NCI-H524 treated with DMSO at 0.1 percent for 48 hours (cell line): Measurements from ENCODE around the gene MYO5B.

Experiments used
- DNase-seq: peaks from one replicate; lab custom pipeline; 2025; lab: John Stamatoyannopoulos, UW

The MYO5B gene

GRCh38 chr18:50188652-50189051, 6.3 kb downstream of the MYO5B start:
- no peak for DNase-seq

- DNase-seq, result no peak
Measured at GRCh38 chr18:50187659-50188058, 7.3 kb downstream of the MYO5B start.

GRCh38 chr18:50186385-50186784, 8.6 kb downstream of the MYO5B start:
- no peak for DNase-seq

GRCh38 chr18:50183556-50183955, 11.4 kb downstream of the MYO5B start:
- no peak for DNase-seq

- no peak for DNase-seq
Measured at GRCh38 chr18:50182511-50182910, 12.4 kb downstream of the MYO5B start.

- DNase-seq, result no peak
Measured at GRCh38 chr18:50181590-50181989, 13.4 kb downstream of the MYO5B start.

- no peak for DNase-seq
Measured at GRCh38 chr18:50179465-50179864, 15.5 kb downstream of the MYO5B start.

GRCh38 chr18:50177294-50177992, 17.5 kb downstream of the MYO5B start:
- no peak for DNase-seq

GRCh38 chr18:50172367-50172766, 22.6 kb downstream of the MYO5B start:
- DNase-seq, result no peak

- no peak for DNase-seq
Measured at GRCh38 chr18:50171406-50171805, 23.5 kb downstream of the MYO5B start.

GRCh38 chr18:50170004-50170403, 24.9 kb downstream of the MYO5B start:
- DNase-seq, result no peak

- no peak for DNase-seq
Measured at GRCh38 chr18:50169149-50169548, 25.8 kb downstream of the MYO5B start.

GRCh38 chr18:50167966-50168365, 27.0 kb downstream of the MYO5B start:
- DNase-seq, result no peak

GRCh38 chr18:50166901-50167300, 28.0 kb downstream of the MYO5B start:
- no peak for DNase-seq

- DNase-seq, result no peak
Measured at GRCh38 chr18:50163505-50163904, 31.4 kb downstream of the MYO5B start.

GRCh38 chr18:50162486-50163304, 32.3 kb downstream of the MYO5B start:
- no peak for DNase-seq

- DNase-seq, result no peak
Measured at GRCh38 chr18:50161597-50162205, 33.2 kb downstream of the MYO5B start.

- no peak for DNase-seq
Measured at GRCh38 chr18:50159654-50160046, 35.3 kb downstream of the MYO5B start.

GRCh38 chr18:50158866-50159653, 35.9 kb downstream of the MYO5B start:
- no peak for DNase-seq

GRCh38 chr18:50155406-50155805, 39.5 kb downstream of the MYO5B start:
- DNase-seq, result no peak

GRCh38 chr18:50154420-50154819, 40.5 kb downstream of the MYO5B start:
- no peak for DNase-seq

GRCh38 chr18:50152900-50153299, 42.0 kb downstream of the MYO5B start:
- DNase-seq, result no peak
